HL-60 (cell line): Measurements from ENCODE around the gene ERFE.
"Not testable (repeated sequence)": the region's sequence is repeated elsewhere in the genome, so short reads cannot be mapped to it uniquely, and the experiment has no call there.

ENCODE experiments used
- DNase-seq, 2 experiments: peaks; one replicate each; pipeline ENCODE4 v3.0.0-alpha.2; 2010 to 2020; ENCODE audit warnings: low read depth in 1 of 2, low spot score in 1 of 2
- H3K27ac ChIP-seq: fragments of 250-450 bp; sonication (Bioruptor Pico); replicated peaks from 2 replicates; pipeline ENCODE4 v1.5.1; 2020; ENCODE audit warnings: mild to moderate bottlenecking, moderate library complexity
- H3K27me3 ChIP-seq: fragments of 250-450 bp; sonication (Bioruptor Pico); 2 replicates; pipeline ENCODE4 v1.5.1; 2021; ENCODE audit warnings: mild to moderate bottlenecking, moderate library complexity; ENCODE audit not compliant: insufficient read depth, poor library complexity, severe bottlenecking
- H3K4me3 ChIP-seq: replicated peaks from 2 replicates; pipeline ENCODE4 v1.5.1; 2011; ENCODE audit warnings: mild to moderate bottlenecking, control low read depth, low read length; ENCODE audit not compliant: insufficient read depth
- CTCF ChIP-seq: IDR thresholded peaks from one replicate; pipeline ENCODE4 v1.5.1; 2011; ENCODE audit warnings: low read length, control low read depth, inconsistent platforms; ENCODE audit not compliant: insufficient read depth
- GABPA ChIP-seq: IDR thresholded peaks from 2 replicates; pipeline ENCODE4 v1.6.1; 2012; ENCODE audit warnings: low read depth
- POLR2AphosphoS5 ChIP-seq: IDR thresholded peaks from 2 replicates; pipeline ENCODE4 v1.6.1; 2012; ENCODE audit warnings: low read depth
- REST ChIP-seq: IDR thresholded peaks from 2 replicates; pipeline ENCODE4 v1.6.1; 2012; ENCODE audit warnings: low read depth; ENCODE audit not compliant: insufficient replicate concordance
- SPI1 ChIP-seq: IDR thresholded peaks from 2 replicates; pipeline ENCODE4 v1.6.1; 2012; ENCODE audit warnings: low read depth, mild to moderate bottlenecking, borderline replicate concordance
- long read RNA-seq: library from polyadenylated mRNA; unstranded; transcript quantifications from one replicate; pipeline ENCODE4 v2.0.0, GENCODE V29; 2020

The ERFE gene
- long read RNA-seq = 0 reads

- peak in 1 of 2 experiments; percentile 37 for DNase-seq
- H3K4me3 ChIP-seq = peak within 1 kb of the TSS; percentile 24; the same call in 1 of the 2 replicates
- no peak for TF ChIP-seq POLR2AphosphoS5
- TF ChIP-seq CTCF = no peak
- no peak within 1 kb of the TSS for H3K27ac ChIP-seq
- H3K27me3 ChIP-seq = peaks cover 26% of the 10 kb centered on the region
These were observed at the start of gene ERFE for GRCh38 chr2:238158509-238159070. ERFE (plus strand) TSS chr2:238158970; CDS start chr2:238159008, 38 bp downstream.

- no peak overlapping the region for H3K4me3 ChIP-seq
- no peak overlapping the region for H3K27ac ChIP-seq
- H3K27me3 ChIP-seq = no peaks in the 10 kb centered on the region
- no peak for TF ChIP-seq REST
- no peak for TF ChIP-seq GABPA
- TF ChIP-seq SPI1 = no peak
- TF ChIP-seq CTCF = no peak
- no peak for TF ChIP-seq POLR2AphosphoS5
- DNase-seq = no peak
These were observed 45.2 kb upstream of the ERFE start for GRCh38 chr2:238113611-238114010.

GRCh38 chr2:238114331-238114841 is 44.4 kb upstream of the ERFE start:
- no peaks in the 10 kb centered on the region for H3K27me3 ChIP-seq
- H3K4me3 ChIP-seq = no peak overlapping the region
- no peak overlapping the region for H3K27ac ChIP-seq
- DNase-seq = no peak
- TF ChIP-seq POLR2AphosphoS5 = no peak
- TF ChIP-seq CTCF = no peak
- no peak for TF ChIP-seq REST
- TF ChIP-seq SPI1 = no peak
- TF ChIP-seq GABPA = no peak

GRCh38 chr2:238114851-238115660 is 43.7 kb upstream of the ERFE start:
- TF ChIP-seq SPI1 (no peak), REST (no peak), GABPA (no peak), POLR2AphosphoS5 (no peak), CTCF (no peak)
- Histone ChIP-seq H3K4me3 (no peak overlapping the region), H3K27ac (no peak overlapping the region), H3K27me3 (no peaks in the 10 kb centered on the region)
- DNase-seq = no peak

GRCh38 chr2:238115709-238116108 is 43.1 kb upstream of the ERFE start:
- H3K27ac ChIP-seq, H3K27me3 ChIP-seq, H3K4me3 ChIP-seq, DNase-seq: not testable (repeated sequence)
